ENCODE data around the gene PXDC1. TPM values are rescaled to one million over a fixed set of nuclear protein-coding genes. Genes with fewer than 3 reads are reported as not detected.

The PXDC1 gene
- total RNA-seq, 1 experiment from 2014 or later: 30.8 TPM

GRCh38 chr6:3718407-3718806 is 33.1 kb downstream of the PXDC1 start:
- H4K20me1 ChIP-seq (ENCODE audit: insufficient read depth): no peaks in the 10 kb centered on the region
- H3K79me2 ChIP-seq (ENCODE audit: low read depth): no peaks in the 10 kb centered on the region
- DNase-seq: no peak
- no peak for TF ChIP-seq EZH2 (IDR thresholded peaks at IDR 0.05; ENCODE audit: low read depth)
- TF ChIP-seq CTCF (conservative IDR thresholded peaks at IDR 0.05): no peak
- H3K4me2 ChIP-seq: no peak overlapping the region
- no peaks in the 10 kb centered on the region for H3K9me3 ChIP-seq (ENCODE audit: insufficient read depth, low read depth)
- H3K4me3 ChIP-seq: no peak overlapping the region
- H3K27me3 ChIP-seq (ENCODE audit: insufficient read depth, low read depth): no peaks in the 10 kb centered on the region
- H3K27ac ChIP-seq: no peak overlapping the region
- intact Hi-C loops (cut with micrococcal nuclease; ENCODE audit: unreplicated experiment): no loop called here
- H2AFZ ChIP-seq: no peak overlapping the region
- POLR2A ChIA-PET (ENCODE audit: unreplicated experiment): interaction anchor here (0.8 kb wide), 1 partner anchor 1058 kb away, joined by 9 read pairs; no protein-coding TSS in a partner anchor
- no peaks in the 10 kb centered on the region for H3K36me3 ChIP-seq (ENCODE audit: low read depth)
- CTCF ChIA-PET: no interaction called here
- no peaks in the 10 kb centered on the region for H3K4me1 ChIP-seq (replicated peaks; ENCODE audit: insufficient read depth)
- H3K9me2 ChIP-seq (ENCODE audit: insufficient read depth): no peaks in the 10 kb centered on the region
- no peaks in the 10 kb centered on the region for H3F3A ChIP-seq (ENCODE audit: insufficient read depth, low read depth)
- no TSS peak for BruUV-seq (replicated peaks)

- Histone ChIP-seq H3K27ac (no peak overlapping the region), H3K27me3 (ENCODE audit: insufficient read depth, low read depth) (no peaks in the 10 kb centered on the region), H3K4me1 (replicated peaks; ENCODE audit: insufficient read depth) (no peaks in the 10 kb centered on the region), H3K36me3 (ENCODE audit: low read depth) (no peaks in the 10 kb centered on the region), H4K20me1 (ENCODE audit: insufficient read depth) (no peaks in the 10 kb centered on the region), H3F3A (ENCODE audit: insufficient read depth, low read depth) (no peaks in the 10 kb centered on the region), H3K9me2 (ENCODE audit: insufficient read depth) (no peaks in the 10 kb centered on the region), H3K9me3 (ENCODE audit: insufficient read depth, low read depth) (no peaks in the 10 kb centered on the region), H2AFZ (no peak overlapping the region), H3K4me2 (no peak overlapping the region), H3K4me3 (no peak overlapping the region), H3K79me2 (ENCODE audit: low read depth) (no peaks in the 10 kb centered on the region)
- POLR2A ChIA-PET (ENCODE audit: unreplicated experiment): no interaction called here
- no TSS peak for BruUV-seq (replicated peaks)
- intact Hi-C loops (cut with micrococcal nuclease; ENCODE audit: unreplicated experiment): no loop called here
- TF ChIP-seq EZH2 (IDR thresholded peaks at IDR 0.05; ENCODE audit: low read depth) (no peak), CTCF (conservative IDR thresholded peaks at IDR 0.05) (no peak)
- DNase-seq: no peak
- CTCF ChIA-PET: no interaction called here
These were observed 36.2 kb downstream of the PXDC1 start for GRCh38 chr6:3715285-3715684.

- POLR2A ChIA-PET (ENCODE audit: unreplicated experiment): no interaction called here
- Histone ChIP-seq H3K4me2 (no peak overlapping the region), H3K27ac (no peak overlapping the region), H3F3A (ENCODE audit: insufficient read depth, low read depth) (no peaks in the 10 kb centered on the region), H3K4me1 (replicated peaks; ENCODE audit: insufficient read depth) (no peaks in the 10 kb centered on the region), H2AFZ (no peak overlapping the region), H3K4me3 (no peak overlapping the region), H4K20me1 (ENCODE audit: insufficient read depth) (no peaks in the 10 kb centered on the region), H3K9me3 (ENCODE audit: insufficient read depth, low read depth) (no peaks in the 10 kb centered on the region), H3K9me2 (ENCODE audit: insufficient read depth) (no peaks in the 10 kb centered on the region), H3K36me3 (ENCODE audit: low read depth) (no peaks in the 10 kb centered on the region), H3K79me2 (ENCODE audit: low read depth) (no peaks in the 10 kb centered on the region), H3K27me3 (ENCODE audit: insufficient read depth, low read depth) (no peaks in the 10 kb centered on the region)
- DNase-seq: no peak
- BruUV-seq (replicated peaks): no TSS peak
- CTCF ChIA-PET: no interaction called here
- TF ChIP-seq CTCF (conservative IDR thresholded peaks at IDR 0.05): no peak
- TF ChIP-seq EZH2 (IDR thresholded peaks at IDR 0.05; ENCODE audit: low read depth): no peak
- intact Hi-C loops (cut with micrococcal nuclease; ENCODE audit: unreplicated experiment): no loop called here
These were observed 36.7 kb downstream of the PXDC1 start for GRCh38 chr6:3714768-3715167.
